Measurements from ENCODE around the gene KDM1B.

- TF ChIP-seq TAF1 (IDR thresholded peaks at IDR 0.05; ENCODE audit: borderline replicate concordance, insufficient read depth, low read length), result no peak
- TF ChIP-seq REST (IDR thresholded peaks at IDR 0.05; ENCODE audit: insufficient read depth in 1 of 2, low read depth in 2 of 2, low read length in 2 of 2), result no peak
- no peak for TF ChIP-seq POLR2AphosphoS5 (IDR thresholded peaks at IDR 0.05; ENCODE audit: low read depth, low read length)
Measured at GRCh38 chr6:18243302-18243893, 88.2 kb downstream of the KDM1B start.
